HG02623 (cell line): ENCODE measurements around the gene ARHGAP40.
"Not testable (repeated sequence)": the region's sequence is repeated elsewhere in the genome, so short reads cannot be mapped to it uniquely, and the experiment has no call there.

ENCODE experiments used
- ATAC-seq: cut with Tn5 transposase; IDR thresholded peaks from one replicate; pipeline ENCODE4 v1.9.1; 2021; ENCODE audit warnings: moderate library complexity; ENCODE audit not compliant: unreplicated experiment

Gene ARHGAP40

DNA sequence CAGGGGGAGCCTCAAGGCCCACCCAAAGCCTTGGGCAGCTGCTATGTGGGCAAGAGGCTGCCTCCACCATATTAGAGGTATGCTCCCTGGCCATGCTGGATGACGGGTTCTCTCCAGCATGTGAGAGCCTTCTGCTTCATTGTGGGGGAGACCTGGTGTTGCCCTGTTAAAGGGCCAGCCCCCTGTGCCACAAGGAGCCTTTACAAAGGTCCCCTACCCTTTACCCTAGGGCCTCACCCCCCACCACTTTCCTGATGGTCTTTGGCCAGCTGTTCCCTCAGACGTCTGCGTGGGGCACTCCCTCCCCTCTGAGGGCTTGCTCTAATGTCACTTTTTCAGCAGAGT, 15.5 kb upstream of the ARHGAP40 start:
- ATAC-seq = no peak

DNA sequence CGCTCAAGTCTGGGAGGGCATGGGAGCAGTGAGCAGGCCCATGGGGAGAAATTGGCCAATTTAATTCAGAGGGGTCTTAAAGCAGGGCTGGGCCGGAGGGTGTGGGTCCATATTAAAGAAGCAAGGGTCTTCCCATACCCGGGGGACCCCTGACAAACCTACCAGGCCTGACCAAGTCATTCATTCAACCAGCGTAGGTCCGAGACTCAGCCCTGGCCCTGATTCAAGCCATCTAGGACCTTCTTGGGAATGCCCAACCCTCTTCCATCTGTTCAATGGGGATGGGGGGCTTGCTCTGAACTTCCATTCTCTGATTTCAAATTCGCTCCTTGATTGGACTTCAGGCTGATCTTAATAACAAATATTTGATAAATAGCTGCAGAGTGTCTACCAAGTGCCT, 13.3 kb upstream of the ARHGAP40 start:
- ATAC-seq = no peak

DNA sequence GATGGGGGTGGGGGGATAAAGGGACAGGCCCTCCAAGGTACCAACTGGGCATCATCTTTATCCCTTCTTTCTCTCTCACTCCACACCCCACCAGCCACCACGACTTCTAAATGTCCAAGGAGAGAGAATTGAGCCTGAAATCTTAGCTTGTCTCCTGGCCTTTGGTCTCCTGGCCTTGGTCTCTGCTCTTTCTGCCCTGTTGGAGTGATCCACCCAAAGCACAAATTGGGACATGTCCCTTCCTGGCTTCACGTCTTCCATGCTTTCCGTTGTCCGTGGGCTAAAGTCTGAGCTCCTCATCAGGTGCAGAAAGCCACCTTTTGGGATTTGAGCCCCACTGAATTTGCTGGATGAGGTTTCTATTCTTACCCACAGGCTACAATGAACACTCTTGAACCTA, 12.3 kb upstream of the ARHGAP40 start:
- no peak for ATAC-seq

DNA sequence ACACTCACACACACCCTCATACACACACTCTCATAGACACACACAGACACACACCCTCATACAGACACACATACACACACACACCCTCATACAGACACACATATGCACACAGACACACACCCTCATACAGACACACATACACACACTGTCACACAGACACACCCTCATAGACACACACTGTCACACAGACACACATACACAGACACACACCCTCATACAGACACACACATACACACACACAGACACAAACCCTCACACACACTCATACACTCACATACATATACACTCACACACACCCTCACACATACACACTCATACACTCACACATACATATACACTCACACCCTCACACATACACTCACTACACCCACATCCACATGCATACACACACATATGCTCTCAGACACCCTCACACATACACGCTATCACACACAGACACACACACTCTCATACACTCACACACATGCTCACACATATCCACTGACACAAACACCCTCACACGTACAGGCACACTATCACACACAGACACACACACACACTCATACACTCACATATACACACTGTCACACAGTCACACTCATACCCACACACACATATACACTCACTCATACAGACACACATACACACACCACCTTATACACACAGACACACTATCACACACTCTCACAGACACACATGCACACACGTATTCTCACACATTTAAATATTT, 11.5 kb upstream of the ARHGAP40 start:
- ATAC-seq = no peak

DNA sequence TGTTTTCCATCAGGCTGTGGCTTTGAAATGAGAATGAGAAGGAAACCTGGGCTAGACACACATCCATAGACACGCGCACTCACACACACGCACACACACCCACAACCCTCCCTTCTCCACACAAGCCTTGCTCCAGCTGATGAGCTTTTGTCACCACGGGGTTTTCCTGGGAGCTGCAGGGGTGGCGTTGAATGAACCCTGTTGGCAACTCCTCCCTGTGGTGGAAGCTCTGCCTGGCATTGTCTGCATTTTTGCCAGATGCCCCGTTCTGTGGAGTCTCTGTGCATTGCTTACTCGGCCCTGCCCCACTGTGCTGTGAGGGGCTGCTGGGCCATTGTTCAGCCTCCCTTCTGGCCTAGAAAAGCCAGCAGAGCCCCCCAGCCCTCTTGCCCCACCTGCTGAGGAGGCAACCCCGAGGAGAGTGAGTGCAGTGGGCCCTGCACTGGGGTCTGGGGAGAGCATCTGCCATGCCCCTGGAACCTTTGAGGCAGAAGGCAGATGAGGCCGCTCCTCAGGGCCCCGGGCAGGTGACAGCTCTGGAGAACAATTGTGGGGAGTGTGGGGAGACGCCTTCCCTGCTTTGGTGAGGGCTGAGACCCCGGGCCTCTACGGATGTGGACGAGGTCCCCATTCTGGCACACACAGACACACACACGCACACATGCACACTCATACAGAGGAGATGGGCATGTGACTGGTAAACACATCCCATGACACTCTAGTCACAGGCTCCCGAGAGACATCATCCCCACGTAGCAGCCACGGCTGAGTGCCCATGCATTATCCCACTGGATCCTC, 10.7 kb upstream of the ARHGAP40 start:
- ATAC-seq = no peak

DNA sequence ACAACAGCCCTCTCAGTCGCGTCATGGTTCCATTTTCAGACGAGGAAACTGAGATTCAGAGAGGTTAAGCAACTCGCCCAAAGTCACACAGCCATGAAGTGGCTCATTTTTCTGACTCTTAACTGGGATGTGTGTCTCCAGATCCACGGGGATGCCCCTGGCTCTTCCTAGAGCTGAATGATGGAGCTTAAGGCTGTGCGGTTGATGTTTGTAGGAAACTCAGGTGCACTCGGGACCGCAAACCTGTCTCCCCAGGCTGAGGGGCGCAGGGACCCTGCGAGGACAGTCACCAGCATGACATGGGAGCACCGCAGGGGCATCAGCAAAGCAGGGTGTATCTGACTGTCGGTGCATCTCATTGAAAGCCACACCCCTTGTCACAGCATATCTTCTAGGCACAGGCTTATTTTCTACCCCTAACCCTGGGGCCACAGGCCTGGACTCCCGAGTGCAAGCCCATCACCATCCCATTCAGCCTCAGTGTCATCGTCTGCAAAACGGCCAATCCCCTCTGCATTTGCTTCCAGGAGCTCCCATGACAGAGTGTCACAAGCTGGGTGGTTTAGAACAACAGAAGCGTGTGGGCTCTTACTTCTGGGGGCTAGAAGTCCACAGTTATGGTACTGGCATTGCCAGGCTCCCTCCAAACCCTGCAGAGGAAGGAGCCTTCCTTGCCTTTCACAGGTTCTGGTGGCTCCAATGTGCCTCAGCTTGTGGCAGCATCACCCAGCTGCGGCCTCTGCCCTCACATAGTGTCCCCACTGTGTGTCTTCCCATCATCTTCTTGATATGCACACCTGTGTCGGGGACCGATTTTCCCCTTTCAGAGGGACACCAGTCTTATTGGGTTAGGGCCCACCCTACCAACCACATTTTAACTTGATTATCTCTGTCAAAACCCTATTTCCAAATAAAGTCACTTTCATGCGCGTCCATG, 9.9 kb upstream of the ARHGAP40 start:
- ATAC-seq = no peak

DNA sequence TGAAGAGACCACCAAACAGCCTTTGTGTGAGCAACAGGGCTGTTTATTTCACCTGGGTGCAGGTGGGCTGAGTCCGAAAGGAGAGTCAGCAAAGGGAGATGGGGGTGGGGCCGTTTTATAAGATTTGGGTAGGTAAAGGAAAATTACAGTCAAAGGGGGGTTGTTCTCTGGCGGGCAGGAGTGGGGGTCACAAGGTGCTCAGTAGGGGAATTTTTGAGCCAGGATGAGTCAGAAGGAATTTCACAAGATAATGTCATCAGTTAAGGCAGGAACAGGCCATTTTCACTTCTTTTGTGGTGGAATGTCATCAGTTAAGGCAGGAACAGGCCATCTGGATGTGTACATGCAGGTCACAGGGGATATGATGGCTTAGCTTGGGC, 9.2 kb upstream of the ARHGAP40 start:
- not testable (repeated sequence) for ATAC-seq

DNA sequence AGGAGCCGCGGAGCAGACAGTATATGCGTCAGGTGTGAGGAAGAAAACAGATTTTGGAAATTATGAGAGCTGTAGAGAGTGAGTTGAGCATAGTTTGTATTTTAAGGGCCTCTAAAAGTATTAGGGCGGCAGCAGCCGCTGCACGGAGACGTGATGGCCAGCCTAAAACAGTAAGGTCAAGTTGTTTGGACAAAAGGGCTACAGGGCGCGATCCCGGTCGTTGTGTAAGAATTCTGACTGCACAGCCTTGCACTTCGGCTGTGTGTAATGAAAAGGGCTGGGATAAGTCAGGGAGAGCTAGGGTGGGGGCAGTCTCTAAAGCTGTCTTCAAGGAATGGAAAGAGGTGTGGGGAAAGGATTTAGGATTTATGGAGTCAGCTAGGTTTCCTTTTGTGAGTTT, 7.3 kb upstream of the ARHGAP40 start:
- not testable (repeated sequence) for ATAC-seq

DNA sequence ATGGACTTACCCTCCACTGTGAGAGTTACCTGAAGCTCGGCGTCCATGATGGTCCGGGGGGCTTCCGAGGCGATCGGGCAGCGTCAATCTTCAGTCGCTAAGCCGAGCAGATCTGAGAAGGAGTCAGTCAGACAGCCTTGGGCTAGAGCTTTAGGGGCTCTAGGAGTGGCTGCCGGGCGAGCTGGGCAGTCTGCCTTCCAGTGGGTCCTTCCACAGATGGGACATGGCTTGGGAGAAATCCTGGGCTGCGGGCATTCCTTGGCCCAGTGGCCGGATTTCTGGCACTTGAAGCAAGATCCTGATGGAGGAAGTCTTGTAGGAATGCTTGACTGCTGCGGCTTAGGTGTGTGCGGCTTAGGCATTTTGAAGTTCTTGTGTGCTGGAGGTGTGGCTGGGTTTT, 5.7 kb upstream of the ARHGAP40 start:
- ATAC-seq = not testable (repeated sequence)

DNA sequence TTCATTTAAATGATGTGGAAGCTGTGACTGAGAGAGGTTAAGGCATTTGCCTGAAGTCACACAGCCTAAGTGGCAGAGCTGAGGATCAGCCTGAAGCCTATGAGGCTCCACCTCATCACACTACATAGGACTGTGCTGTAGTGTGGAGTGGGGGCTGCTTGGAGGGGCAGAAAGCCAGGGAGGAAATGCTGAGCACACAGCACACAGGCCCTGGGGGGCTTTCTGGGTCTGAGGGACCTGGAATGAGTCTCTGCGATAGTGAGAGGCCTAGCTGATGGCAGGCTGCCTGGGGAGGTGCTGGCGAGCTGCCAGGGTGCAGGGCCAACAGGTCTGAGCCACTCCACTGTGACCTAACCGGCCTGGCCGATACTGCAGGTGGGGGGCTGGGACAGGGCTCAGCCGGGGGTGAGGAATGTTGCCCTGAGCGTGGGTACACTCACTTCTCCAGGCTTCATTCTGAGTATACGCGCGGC, 2.2 kb upstream of the ARHGAP40 start:
- ATAC-seq = no peak

DNA sequence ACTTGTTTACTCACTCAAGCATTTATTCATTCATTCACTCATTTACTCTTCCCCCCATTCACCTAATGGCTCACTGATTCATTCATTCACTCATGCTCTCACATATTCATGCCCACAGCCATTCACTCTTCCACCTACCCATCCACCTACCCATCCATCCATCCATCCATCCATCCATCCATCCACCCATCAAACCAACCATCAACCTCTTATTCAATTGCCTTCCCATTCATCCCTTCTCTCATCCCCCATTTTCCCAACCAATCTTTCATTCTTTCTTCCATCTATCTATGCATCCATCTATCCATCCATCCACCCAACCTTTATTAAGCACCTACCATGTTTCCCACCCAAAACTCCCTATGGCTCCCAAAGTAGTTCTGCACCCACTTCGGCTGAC, 1.6 kb upstream of the ARHGAP40 start:
- ATAC-seq = no peak

DNA sequence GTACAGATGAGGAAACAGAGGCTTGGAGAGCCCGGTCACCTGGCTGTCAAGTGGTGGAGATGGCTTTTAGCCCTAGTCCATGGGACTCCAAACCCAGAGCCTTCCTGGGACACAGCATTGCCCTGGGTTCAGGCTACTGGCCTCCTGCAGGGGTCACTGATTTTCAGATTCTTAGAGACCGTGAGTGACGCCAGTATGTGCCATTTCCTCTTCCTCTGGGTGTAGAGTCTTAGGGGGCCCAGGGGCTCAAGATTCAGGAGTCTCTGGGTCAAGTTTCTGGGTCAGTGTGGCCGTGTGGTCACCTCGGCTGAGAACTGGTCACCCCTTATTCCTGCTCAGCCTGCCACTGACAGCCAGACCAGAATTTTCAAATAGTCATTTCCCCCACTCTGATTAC, 574 bp downstream of the ARHGAP40 start:
- ATAC-seq = no peak

DNA sequence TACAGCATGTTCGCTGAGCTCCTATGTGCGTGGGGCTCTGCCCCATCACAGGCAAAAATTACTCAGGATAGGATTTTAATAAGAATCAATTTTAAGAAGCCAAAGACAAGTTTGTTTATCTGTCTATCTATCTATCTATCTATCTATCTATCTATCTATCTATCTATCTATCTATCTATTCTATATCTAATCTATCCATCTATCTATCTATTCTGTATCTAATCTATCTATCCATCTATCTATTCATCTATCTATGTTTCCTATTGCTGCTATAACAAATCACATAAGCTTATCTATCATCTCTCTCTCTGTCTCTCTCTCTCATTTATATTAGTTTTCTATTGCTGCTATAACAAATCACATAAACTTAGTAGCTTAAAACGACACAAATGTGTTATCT, 1.7 kb downstream of the ARHGAP40 start:
- no peak for ATAC-seq

DNA sequence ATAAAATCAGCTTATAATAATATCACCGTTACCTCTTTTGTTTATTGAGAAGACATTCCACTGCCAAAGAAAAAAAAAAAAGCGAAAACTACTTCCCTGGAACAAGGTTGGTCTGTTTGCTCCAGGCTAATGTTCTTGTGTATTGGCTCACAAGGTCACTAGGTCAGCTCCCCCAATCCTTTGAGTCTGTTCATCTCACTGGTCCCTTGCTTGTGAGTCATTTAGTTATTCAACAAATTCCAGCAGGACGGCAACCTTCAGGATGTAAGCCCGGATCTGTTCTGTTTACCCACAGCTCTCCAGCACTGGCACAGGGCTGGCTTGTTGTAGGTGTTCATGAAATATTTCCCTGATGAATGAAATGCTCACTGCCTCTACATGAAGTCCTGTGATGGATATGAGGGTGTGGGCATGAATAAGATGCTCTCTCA, 3.3 kb downstream of the ARHGAP40 start:
- no peak for ATAC-seq

DNA sequence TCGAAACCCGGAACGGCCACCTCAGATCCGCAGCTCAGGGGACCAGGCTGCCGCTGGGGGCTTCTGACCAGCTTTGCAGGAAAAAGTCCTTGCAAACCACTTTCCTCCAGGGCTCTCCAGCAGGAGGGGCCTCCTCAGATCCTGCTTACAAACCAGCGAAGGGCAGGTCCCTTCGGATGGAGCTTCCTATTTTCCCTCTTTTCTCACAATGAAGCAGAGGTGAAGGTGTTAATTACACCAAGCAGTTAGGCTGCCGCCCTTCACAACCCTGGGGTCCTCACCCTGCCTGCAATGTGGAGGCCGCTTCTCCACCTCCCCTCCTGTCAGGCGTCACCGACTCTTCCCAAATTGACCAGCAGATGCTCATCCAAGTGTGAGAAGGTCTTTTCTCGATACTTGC, 5.7 kb downstream of the ARHGAP40 start:
- ATAC-seq = no peak

DNA sequence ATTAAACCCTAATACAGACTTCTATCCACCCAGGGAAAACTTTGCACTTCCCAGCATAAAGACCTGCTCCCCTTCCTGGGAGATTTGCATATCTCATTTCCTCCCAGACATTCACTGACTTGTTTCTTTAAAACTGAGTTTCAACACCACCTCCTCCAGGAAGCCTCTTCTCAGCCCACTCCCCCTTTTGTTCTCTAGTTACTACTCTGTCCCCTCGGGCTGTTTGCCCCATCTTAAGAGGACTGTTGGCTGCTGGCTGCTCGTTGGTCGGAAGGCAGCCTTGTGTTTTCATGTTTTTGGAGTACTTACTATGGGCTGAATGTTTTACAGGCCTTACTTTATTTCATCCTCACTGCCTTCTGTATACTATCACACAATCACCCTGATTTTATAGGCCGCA, 6.6 kb downstream of the ARHGAP40 start:
- ATAC-seq = no peak

DNA sequence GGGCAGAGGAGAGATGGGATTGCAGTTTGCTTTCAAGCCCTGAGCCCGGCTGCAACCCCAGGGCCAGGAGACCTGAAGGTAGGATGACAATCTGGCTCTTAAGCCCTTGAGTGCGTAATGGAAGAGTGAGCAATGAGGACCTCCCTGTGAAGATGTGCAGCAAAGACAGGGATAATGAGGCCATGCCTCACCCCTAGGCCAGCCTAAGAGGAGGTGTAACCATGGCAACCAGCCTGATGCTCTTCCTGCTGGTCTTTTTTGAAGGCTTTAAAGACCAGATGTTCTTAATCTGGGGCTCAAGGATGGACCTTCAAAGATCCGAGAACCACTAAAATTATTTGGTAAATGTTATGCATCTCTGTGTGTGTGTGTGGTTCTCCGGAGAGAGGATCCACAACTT, 8.2 kb downstream of the ARHGAP40 start:
- no peak for ATAC-seq

DNA sequence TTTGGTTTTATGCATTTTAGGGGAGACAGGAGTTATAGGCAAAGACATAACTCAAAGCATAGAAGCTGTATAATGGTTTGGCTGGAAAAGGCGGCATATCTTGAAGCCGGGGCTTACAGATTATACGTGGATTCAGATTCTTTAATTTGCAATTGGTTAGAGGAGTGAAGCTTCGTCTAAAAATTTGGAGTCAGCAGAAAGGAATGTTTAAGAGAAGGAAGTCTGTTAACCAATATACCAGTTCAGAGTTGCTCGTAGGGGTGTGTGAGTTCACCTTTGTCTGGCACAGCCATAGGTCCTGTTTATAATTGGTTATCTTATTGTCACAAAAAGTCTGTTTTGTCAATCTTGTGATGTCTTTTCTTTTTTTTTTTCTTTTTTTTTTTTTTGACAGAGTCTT, 8.9 kb downstream of the ARHGAP40 start:
- ATAC-seq = no peak

DNA sequence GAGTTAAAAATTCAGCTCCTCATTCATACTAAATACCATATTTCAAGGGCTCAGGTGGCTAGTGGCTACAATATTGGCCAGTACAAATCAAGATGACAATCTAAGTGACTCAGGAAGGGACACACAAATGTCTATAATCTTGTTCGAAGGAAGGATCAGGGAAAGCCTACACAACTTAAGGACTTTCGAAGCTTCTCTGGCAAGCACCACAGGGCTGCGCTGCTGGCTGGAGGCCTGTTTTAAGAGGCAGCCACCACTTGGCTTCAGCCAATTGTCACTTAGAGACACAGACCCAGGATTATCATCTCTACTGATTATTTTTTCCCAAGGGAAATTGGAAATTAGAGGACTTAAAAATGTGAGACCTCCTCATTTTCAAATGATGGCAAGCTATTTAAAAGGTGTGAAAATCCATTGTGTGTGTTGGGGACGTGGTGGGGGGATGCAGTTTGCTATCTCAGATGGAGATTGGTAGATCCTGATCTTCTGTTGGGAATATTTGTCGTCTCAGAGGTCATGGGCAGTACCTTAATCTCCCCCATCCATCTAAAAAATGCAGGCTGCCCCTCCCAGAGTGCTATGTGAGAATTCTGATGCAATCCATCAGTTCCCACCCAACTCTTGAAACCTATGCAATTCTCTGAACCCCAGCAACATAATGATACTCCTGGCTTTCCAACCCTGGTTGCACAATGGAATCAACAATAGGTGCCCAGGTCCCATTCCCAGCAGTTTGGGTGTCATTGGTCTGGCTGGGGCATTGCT, 11.3 kb downstream of the ARHGAP40 start:
- no peak for ATAC-seq

DNA sequence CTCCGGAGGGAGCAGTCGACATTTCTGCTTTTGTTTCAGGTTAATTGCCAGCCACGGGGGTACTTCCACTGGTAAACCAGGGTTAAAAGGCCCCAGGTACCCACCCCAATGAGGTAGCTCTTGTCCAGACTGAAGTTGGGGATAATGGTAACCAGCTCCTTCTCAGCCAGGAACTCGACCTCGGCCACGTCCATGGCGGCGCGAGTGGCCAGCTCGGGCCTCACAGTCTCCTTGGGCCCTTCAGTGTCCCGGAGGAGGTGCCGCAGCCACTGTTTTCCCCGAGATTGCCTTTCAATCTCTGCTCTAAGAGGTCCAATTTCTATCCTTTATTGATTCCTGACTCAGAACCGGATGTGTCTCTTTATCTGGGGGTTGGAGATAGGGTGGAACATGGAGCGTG, 13.7 kb downstream of the ARHGAP40 start:
- ATAC-seq = no peak

DNA sequence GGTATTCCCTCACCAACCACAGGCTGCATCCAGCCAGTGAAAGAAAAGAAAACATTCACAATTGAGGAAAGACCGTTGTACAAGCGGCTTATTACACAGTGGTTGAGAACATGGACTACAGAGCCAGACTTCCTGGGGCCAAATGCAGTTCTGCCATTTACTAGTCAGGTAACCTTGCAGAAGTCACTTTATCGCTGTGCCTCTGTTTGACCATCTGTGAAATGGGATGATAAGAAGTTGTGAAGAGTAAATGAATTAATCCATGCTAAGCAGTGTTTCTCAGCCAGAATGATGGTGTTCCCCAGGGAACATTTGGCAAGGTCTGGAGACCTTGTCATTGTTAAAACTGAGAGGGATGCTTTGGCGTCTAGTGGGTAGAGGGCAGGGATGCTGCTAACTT, 14.8 kb downstream of the ARHGAP40 start:
- no peak for ATAC-seq
